ENCODE measurements around the gene RAI1.

DNA sequence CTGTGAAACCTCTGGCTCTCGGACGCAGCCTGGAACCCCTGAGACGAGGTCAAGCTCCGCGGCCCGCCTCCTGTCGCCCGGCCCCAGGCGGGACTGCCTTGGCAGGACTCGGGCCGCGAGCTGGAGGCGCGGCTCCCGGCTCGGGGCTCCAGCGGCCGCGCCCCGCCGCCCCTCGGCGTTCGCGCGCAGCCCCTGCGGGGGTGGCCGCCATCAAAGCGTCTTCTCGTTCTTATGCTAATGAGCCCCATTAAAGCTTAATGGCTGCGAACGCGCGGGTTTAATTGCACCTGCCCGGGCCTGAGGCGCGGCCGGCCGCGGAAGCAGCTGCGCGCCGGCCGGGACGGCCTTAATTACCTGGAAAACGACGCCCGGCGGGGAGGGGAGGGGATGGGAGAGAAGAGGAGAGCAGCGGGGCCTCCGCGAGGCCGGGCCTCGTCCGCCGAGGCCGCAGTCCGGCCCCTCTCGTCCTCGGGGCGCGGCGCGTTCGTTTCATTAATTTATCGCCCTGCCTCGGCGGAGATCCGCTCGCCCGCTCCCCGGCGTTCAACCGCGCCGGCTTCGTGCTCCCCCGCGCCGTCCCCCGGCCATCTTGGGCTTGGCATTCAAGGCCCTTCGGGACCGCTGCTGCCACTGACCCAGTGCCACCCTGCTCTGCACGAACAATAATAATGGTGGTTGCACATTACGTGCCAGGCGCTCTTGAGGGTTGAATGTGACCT lies 19.2 kb downstream of the RAI1 start:
- TF ChIP-seq, protein P1, sequence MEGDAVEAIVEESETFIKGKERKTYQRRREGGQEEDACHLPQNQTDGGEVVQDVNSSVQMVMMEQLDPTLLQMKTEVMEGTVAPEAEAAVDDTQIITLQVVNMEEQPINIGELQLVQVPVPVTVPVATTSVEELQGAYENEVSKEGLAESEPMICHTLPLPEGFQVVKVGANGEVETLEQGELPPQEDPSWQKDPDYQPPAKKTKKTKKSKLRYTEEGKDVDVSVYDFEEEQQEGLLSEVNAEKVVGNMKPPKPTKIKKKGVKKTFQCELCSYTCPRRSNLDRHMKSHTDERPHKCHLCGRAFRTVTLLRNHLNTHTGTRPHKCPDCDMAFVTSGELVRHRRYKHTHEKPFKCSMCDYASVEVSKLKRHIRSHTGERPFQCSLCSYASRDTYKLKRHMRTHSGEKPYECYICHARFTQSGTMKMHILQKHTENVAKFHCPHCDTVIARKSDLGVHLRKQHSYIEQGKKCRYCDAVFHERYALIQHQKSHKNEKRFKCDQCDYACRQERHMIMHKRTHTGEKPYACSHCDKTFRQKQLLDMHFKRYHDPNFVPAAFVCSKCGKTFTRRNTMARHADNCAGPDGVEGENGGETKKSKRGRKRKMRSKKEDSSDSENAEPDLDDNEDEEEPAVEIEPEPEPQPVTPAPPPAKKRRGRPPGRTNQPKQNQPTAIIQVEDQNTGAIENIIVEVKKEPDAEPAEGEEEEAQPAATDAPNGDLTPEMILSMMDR (conservative IDR thresholded peaks at IDR 0.05; ENCODE audit: low read length), result no peak
- no peak for TF ChIP-seq EZH2phosphoT487 (IDR thresholded peaks at IDR 0.05; ENCODE audit: borderline replicate concordance, low read depth, low read length)

Measured in OCI-LY7 (cell line).